CD8-positive, alpha-beta memory T cell (primary cell): ENCODE results near the gene IWS1. TPM values are rescaled to one million over a fixed set of nuclear protein-coding genes. Genes with fewer than 3 reads are reported as not detected.
"Not testable (repeated sequence)": the region's sequence is repeated elsewhere in the genome, so short reads cannot be mapped to it uniquely, and the experiment has no call there.

Experiments
- CTCF ChIA-PET: fragments of 350-600 bp; sonication (Branson Sonifier 250); formaldehyde crosslinking; loops from one replicate; lab custom pipeline; 2021; ENCODE audit warnings: antibody characterized with exemption; lab: Charles Lee
- POLR2A ChIA-PET: fragments of 350-600 bp; sonication (Branson Sonifier 250); formaldehyde crosslinking; loops from one replicate; lab custom pipeline; 2021; ENCODE audit warnings: antibody characterized with exemption; lab: Charles Lee
- DNase-seq, 5 donors: peaks; one replicate each; pipeline versions ENCODE4 v3.0.0 to v3.0.0-alpha.2; 2020 to 2022; ENCODE audit warnings: mixed read lengths in 1 of 5
- H3K27ac ChIP-seq: one replicate; pipeline ENCODE4 v1.7.0; 2013; ENCODE audit warnings: low read depth, mild to moderate bottlenecking, low read length, moderate library complexity
- H3K27me3 ChIP-seq: 2 replicates; pipeline ENCODE4 v1.7.0; 2013; ENCODE audit warnings: low read length, mild to moderate bottlenecking; ENCODE audit not compliant: insufficient read depth, poor library complexity, severe bottlenecking
- H3K36me3 ChIP-seq: 2 replicates; pipeline ENCODE4 v1.7.0; 2013; ENCODE audit warnings: mild to moderate bottlenecking, low read length, moderate library complexity; ENCODE audit not compliant: insufficient read depth
- H3K4me1 ChIP-seq: 2 replicates; pipeline ENCODE4 v1.7.0; 2013; ENCODE audit warnings: mild to moderate bottlenecking, low read length, moderate library complexity; ENCODE audit not compliant: insufficient read depth
- H3K4me3 ChIP-seq: 2 replicates; pipeline ENCODE4 v1.7.0; 2013; ENCODE audit warnings: mild to moderate bottlenecking, low read length
- H3K9me3 ChIP-seq: 2 replicates; pipeline ENCODE4 v1.7.0; 2013; ENCODE audit warnings: mild to moderate bottlenecking, low read length
- H3K27ac Mint-ChIP-seq, 8 donors: one replicate each; pipeline ENCODE4 v1.8.0; 2020 to 2021; ENCODE audit warnings: mixed read lengths in 8 of 8, mild to moderate bottlenecking in 6 of 8, inconsistent platforms in 3 of 8, moderate library complexity in 3 of 8
- H3K27me3 Mint-ChIP-seq, 2 donors: one replicate each; pipeline ENCODE4 v1.8.0; 2020 to 2021; ENCODE audit warnings: mixed read lengths in 2 of 2, mild to moderate bottlenecking in 1 of 2, moderate library complexity in 1 of 2
- H3K36me3 Mint-ChIP-seq, 3 donors: one replicate each; pipeline ENCODE4 v1.8.0; 2020 to 2021; ENCODE audit warnings: mixed read lengths in 3 of 3, inconsistent platforms in 1 of 3, mild to moderate bottlenecking in 1 of 3
- H3K4me1 Mint-ChIP-seq, 3 donors: one replicate each; pipeline ENCODE4 v1.8.0; 2020 to 2021; ENCODE audit warnings: mixed read lengths in 3 of 3, inconsistent platforms in 1 of 3, mild to moderate bottlenecking in 1 of 3
- H3K4me3 Mint-ChIP-seq, 7 donors: one replicate each; pipeline ENCODE4 v1.8.0; 2020 to 2021; ENCODE audit warnings: mixed read lengths in 7 of 7, mild to moderate bottlenecking in 6 of 7, moderate library complexity in 4 of 7, inconsistent platforms in 2 of 7
- H3K9me3 Mint-ChIP-seq, 5 donors: one replicate each; pipeline ENCODE4 v1.8.0; 2020 to 2022; ENCODE audit warnings: mixed read lengths in 5 of 5, mild to moderate bottlenecking in 3 of 5, moderate library complexity in 2 of 5, inconsistent platforms in 1 of 5
- polyA plus RNA-seq: library from polyadenylated mRNA; unstranded; fragments of 300-500 nt; fragmentation: Illumina TruSeq; gene quantifications from one replicate; pipeline ENCODE4 v1.2.3, GENCODE V29; 2021
- total RNA-seq, 2 experiments: library from RNA; stranded (reverse); gene quantifications; one replicate each; pipeline ENCODE4 v1.2.3, GENCODE V29; 2021

Gene IWS1
- total and polyA plus RNA-seq, 3 experiments from 2014 or later = 33.1 to 53.7 (median 49.9) TPM

- POLR2A ChIA-PET, H3K27me3 ChIP-seq, DNase-seq, H3K4me1 Mint-ChIP-seq, H3K4me3 Mint-ChIP-seq, H3K4me3 ChIP-seq, H3K27ac Mint-ChIP-seq, H3K36me3 ChIP-seq, CTCF ChIA-PET, H3K36me3 Mint-ChIP-seq, H3K4me1 ChIP-seq, H3K9me3 ChIP-seq, H3K9me3 Mint-ChIP-seq, H3K27ac ChIP-seq: not testable (repeated sequence)
- H3K27me3 Mint-ChIP-seq = peaks cover 8 to 21% of the 10 kb centered on the region in 2 donors
Measured at GRCh38 chr2:127543013-127543501, 16.8 kb upstream of the IWS1 start.

GRCh38 chr2:127542231-127542630 lies 15.9 kb upstream of the IWS1 start:
- Histone ChIP-seq H3K4me1 (no peaks in the 10 kb centered on the region), H3K4me3 (no peak overlapping the region), H3K36me3 (no peaks in the 10 kb centered on the region), H3K9me3 (no peaks in the 10 kb centered on the region), H3K27ac (no peak overlapping the region), H3K27me3 (no peaks in the 10 kb centered on the region)
- Mint-ChIP-seq H3K4me1 (no peaks in the 10 kb centered on the region), H3K4me3 (no peak overlapping the region), H3K9me3 (no peaks in the 10 kb centered on the region), H3K36me3 (no peaks in the 10 kb centered on the region), H3K27me3 (peaks cover 6 to 24% of the 10 kb centered on the region in 2 donors), H3K27ac (peak overlapping the region in 1 of 8 donors; percentile 3)
- no peak for DNase-seq
- CTCF ChIA-PET = no interaction called here
- POLR2A ChIA-PET = no interaction called here

- DNase-seq = no peak
- H3K4me1 ChIP-seq = no peaks in the 10 kb centered on the region
- Mint-ChIP-seq H3K27me3 (peaks cover 9 to 22% of the 10 kb centered on the region in 2 donors), H3K36me3 (no peaks in the 10 kb centered on the region), H3K9me3 (no peaks in the 10 kb centered on the region), H3K27ac (no peak overlapping the region), H3K4me3 (no peak overlapping the region), H3K4me1 (no peaks in the 10 kb centered on the region)
- no peaks in the 10 kb centered on the region for H3K36me3 ChIP-seq
- H3K9me3 ChIP-seq = no peaks in the 10 kb centered on the region
- ChIA-PET POLR2A (no interaction called here), CTCF (no interaction called here)
- no peak overlapping the region for H3K4me3 ChIP-seq
- no peak overlapping the region for H3K27ac ChIP-seq
- H3K27me3 ChIP-seq = no peaks in the 10 kb centered on the region
Measured at GRCh38 chr2:127541809-127542208, 15.5 kb upstream of the IWS1 start.

DNA sequence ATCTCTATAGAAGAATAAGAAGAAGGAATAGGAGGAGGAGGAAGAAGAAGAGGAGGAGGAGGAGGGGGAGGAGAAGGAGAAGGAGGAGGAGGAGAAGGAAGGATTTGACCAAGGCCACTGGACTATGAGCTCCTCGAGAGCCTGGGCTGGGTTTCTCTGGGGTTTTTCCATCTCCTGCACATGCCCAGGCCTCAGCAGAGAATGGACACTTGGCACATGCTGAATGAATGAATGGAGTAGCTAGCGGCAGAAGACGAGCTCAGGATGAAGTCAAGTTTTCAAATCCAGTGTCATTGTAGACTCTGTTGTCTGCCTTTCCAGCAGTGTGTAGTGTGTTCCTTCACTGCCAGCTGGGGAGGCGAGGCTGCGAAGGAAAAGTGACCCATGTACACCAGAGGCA lies 11.4 kb upstream of the IWS1 start:
- Histone ChIP-seq H3K27ac (no peak overlapping the region), H3K36me3 (no peaks in the 10 kb centered on the region), H3K9me3 (no peaks in the 10 kb centered on the region), H3K4me3 (no peak overlapping the region), H3K27me3 (no peaks in the 10 kb centered on the region), H3K4me1 (no peaks in the 10 kb centered on the region)
- H3K27ac Mint-ChIP-seq = no peak overlapping the region
- POLR2A ChIA-PET = no interaction called here
- H3K36me3 Mint-ChIP-seq = no peaks in the 10 kb centered on the region
- no peaks in the 10 kb centered on the region for H3K9me3 Mint-ChIP-seq
- no peaks in the 10 kb centered on the region for H3K4me1 Mint-ChIP-seq
- peaks cover 15 to 28% of the 10 kb centered on the region in 2 donors for H3K27me3 Mint-ChIP-seq
- no peak overlapping the region for H3K4me3 Mint-ChIP-seq
- no peak for DNase-seq
- CTCF ChIA-PET = no interaction called here

DNA sequence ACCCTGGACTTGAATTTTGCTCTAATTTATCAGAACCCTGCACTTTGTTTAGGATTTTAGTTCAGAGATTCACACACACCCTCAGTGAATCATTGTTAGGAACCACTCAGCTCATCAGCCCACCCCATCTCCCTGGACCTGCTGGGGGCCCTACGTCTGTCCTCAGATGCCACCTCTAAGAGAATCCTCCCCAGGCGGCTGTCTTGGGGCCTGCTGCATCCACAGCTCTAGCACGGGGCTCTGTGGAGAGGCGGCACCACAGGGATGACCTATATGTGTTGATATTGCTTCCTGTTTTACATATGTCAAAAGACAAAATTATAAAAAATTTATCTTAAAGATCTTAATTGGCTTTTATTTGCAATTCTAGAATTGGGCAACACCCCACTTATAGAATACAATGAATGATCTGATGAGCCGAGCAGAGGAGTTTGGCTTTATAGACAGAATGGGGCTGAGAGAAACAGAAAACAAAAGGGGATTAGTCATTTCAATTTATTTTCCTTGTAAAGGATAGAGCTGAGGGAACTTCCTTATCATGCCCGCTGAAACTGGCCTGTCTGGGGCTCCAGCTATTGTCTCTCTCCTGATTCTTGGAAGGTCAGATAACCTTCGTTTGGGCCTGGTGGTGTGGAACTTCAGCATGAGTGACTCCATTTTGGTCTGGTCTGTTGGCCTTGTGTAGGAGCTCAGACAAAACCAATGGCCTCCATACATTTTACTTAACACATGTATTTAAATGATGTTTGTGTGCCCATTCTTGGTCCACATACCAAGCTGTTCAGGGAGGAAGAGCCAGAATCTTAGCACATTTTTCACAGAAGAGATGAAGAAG lies 10.6 kb upstream of the IWS1 start:
- Histone ChIP-seq H3K4me3 (no peak overlapping the region), H3K9me3 (no peaks in the 10 kb centered on the region), H3K27ac (no peak overlapping the region), H3K4me1 (no peaks in the 10 kb centered on the region), H3K27me3 (no peaks in the 10 kb centered on the region), H3K36me3 (no peaks in the 10 kb centered on the region)
- Mint-ChIP-seq H3K4me3 (no peak overlapping the region), H3K27ac (peak overlapping the region in 1 of 8 donors; percentile 44), H3K36me3 (no peaks in the 10 kb centered on the region), H3K9me3 (no peaks in the 10 kb centered on the region), H3K4me1 (no peaks in the 10 kb centered on the region), H3K27me3 (peaks cover 18 to 28% of the 10 kb centered on the region in 2 donors)
- ChIA-PET CTCF (no interaction called here), POLR2A (no interaction called here)
- DNase-seq = no peak

DNA sequence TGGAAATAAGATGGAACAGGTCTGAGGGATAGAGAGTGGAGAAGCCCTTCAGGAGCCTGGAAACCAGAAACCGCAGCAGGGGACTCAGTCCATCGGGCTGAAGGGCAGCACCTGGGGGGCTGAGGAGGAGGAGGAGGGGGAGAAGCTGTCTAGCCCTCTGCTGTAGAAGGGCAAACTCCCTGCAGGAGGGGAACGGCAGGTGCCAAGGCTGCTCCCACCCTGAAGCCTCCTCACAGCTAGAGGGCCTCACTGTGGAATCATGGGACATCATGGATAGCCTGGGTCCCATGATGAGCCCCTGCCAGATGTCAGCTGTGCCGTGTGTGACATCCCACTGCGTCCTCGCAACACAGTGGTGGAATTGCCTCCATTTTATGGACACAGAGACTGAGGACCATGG lies 9.6 kb upstream of the IWS1 start:
- no peaks in the 10 kb centered on the region for H3K4me1 ChIP-seq
- H3K27me3 Mint-ChIP-seq = peaks cover 14 to 28% of the 10 kb centered on the region in 2 donors
- no peaks in the 10 kb centered on the region for H3K27me3 ChIP-seq
- no peaks in the 10 kb centered on the region for H3K9me3 ChIP-seq
- ChIA-PET POLR2A (no interaction called here), CTCF (no interaction called here)
- no peak overlapping the region for H3K27ac Mint-ChIP-seq
- no peak overlapping the region for H3K27ac ChIP-seq
- no peaks in the 10 kb centered on the region for H3K36me3 Mint-ChIP-seq
- H3K4me3 Mint-ChIP-seq = no peak overlapping the region
- no peak for DNase-seq
- H3K36me3 ChIP-seq = no peaks in the 10 kb centered on the region
- H3K9me3 Mint-ChIP-seq = no peaks in the 10 kb centered on the region
- H3K4me3 ChIP-seq = no peak overlapping the region
- no peaks in the 10 kb centered on the region for H3K4me1 Mint-ChIP-seq

DNA sequence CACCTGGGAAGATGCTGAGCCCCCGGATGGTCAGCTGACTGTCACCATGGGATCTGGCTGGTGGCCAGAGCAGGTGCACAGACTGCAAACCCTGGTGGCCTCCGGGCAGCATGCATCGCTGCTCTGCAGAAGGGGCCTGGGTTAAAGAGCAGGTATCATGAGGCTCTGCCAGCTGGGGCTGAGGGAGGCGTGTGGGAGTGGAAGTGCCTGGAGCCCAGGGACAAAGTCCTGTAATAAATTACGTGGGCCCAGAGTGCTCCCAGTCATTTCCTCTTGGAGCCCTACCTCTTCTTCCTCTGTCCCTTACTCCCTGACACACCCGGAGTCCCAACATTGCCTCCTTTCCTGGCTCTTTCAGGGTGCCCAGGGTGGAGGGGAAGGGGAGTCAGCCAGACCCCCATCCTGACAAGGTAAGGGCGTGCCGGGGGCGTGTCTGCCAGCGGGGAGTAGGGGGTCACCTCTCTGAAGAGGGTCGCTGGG lies 9.2 kb upstream of the IWS1 start, which contains the start of gene MYO7B:
TSS of gene MYO7B (plus strand) at position 262 of the 480 bp plus-strand sequence. CDS start 24,040 bp downstream, outside the sequence.
- Histone ChIP-seq H3K36me3 (no peaks in the 10 kb centered on the region), H3K4me3 (no peak within 1 kb of the TSS), H3K4me1 (no peaks in the 10 kb centered on the region), H3K9me3 (no peaks in the 10 kb centered on the region), H3K27me3 (no peaks in the 10 kb centered on the region), H3K27ac (no peak within 1 kb of the TSS)
- POLR2A ChIA-PET = no interaction called here
- Mint-ChIP-seq H3K9me3 (no peaks in the 10 kb centered on the region), H3K27ac (no peak within 1 kb of the TSS), H3K4me1 (no peaks in the 10 kb centered on the region), H3K4me3 (no peak within 1 kb of the TSS), H3K27me3 (peaks cover 14 to 28% of the 10 kb centered on the region in 2 donors), H3K36me3 (no peaks in the 10 kb centered on the region)
- CTCF ChIA-PET = no interaction called here
- DNase-seq = no peak

DNA sequence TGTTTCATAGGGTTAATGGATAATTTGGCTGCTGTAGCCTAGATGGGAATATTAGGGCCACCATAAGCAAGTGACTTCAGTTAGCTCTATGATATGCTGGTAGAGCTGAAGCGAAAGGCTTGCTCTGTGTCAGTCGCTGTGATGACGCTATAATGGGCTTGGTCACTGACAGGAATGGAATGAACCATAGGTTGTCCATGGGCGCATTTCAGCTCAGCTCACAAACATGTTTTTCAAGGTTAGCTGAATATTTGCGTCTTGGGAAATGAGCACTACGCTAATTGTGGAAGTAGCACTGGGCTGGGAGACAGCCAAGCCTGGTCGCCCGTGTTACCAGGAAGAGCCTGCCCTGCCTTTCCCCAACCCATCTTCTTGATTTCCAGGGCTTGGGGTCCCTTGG lies 6.0 kb upstream of the IWS1 start:
- no peak for DNase-seq
- H3K27me3 Mint-ChIP-seq = peaks cover 12 to 13% of the 10 kb centered on the region in 2 donors
- no peak overlapping the region for H3K27ac Mint-ChIP-seq
- ChIA-PET POLR2A (no interaction called here), CTCF (no interaction called here)
- H3K4me3 Mint-ChIP-seq = no peak overlapping the region
- H3K27ac ChIP-seq = no peak overlapping the region
- no peaks in the 10 kb centered on the region for H3K27me3 ChIP-seq
- no peaks in the 10 kb centered on the region for H3K9me3 ChIP-seq
- no peaks in the 10 kb centered on the region for H3K9me3 Mint-ChIP-seq
- peaks cover 6% of the 10 kb centered on the region for H3K4me1 ChIP-seq
- no peaks in the 10 kb centered on the region for H3K36me3 ChIP-seq
- no peak overlapping the region for H3K4me3 ChIP-seq
- peaks cover 3 to 9% (median 9%) of the 10 kb centered on the region in 3 donors for H3K4me1 Mint-ChIP-seq
- peaks cover 0 to 4% (median 2%) of the 10 kb centered on the region in 3 donors for H3K36me3 Mint-ChIP-seq
